SU-DHL-6 (cell line): ENCODE data around the gene MARCHF3.
"Not testable (repeated sequence)": the region's sequence is repeated elsewhere in the genome, so short reads cannot be mapped to it uniquely, and the experiment has no call there.

Experiments used
- H2AFZ ChIP-seq: fragments of 200-600 bp; sonication (generic); 2 replicates; pipeline ENCODE4 v1.6.1; 2014; ENCODE audit warnings: low read depth, mild to moderate bottlenecking, moderate library complexity, mixed read lengths, antibody characterized with exemption, low read length; ENCODE audit not compliant: severe bottlenecking
- H3F3A ChIP-seq: fragments of 200-600 bp; shearing (Covaris generic); 2 replicates; pipeline ENCODE4 v1.6.0; 2016; ENCODE audit warnings: antibody characterized with exemption, mild to moderate bottlenecking; ENCODE audit not compliant: insufficient read depth
- H3K27ac ChIP-seq: fragments of 200-600 bp; sonication (generic); 2 replicates; pipeline ENCODE4 v1.5.1; 2016; ENCODE audit warnings: low read depth, mild to moderate bottlenecking, low read length, moderate library complexity, mixed read lengths
- H3K27me3 ChIP-seq: fragments of 200-600 bp; sonication (generic), shearing (Covaris generic); 2 replicates; pipeline ENCODE4 v1.6.0; 2014; ENCODE audit warnings: mild to moderate bottlenecking, low read length
- H3K36me3 ChIP-seq: fragments of 200-600 bp; sonication (generic); 2 replicates; pipeline ENCODE4 v1.6.1; 2014; ENCODE audit warnings: mild to moderate bottlenecking, low read length, mixed read lengths
- H3K4me2 ChIP-seq: fragments of 300-600, 200-600 bp; shearing (Covaris generic), sonication (generic); 2 replicates; pipeline ENCODE4 v1.6.0; 2014; ENCODE audit warnings: low read length, low read depth, mild to moderate bottlenecking; ENCODE audit not compliant: poor library complexity, severe bottlenecking
- H3K4me3 ChIP-seq: fragments of 200-600 bp; sonication (generic); 2 replicates; pipeline ENCODE4 v1.5.1; 2014; ENCODE audit warnings: antibody characterized with exemption, low read length, mild to moderate bottlenecking, mixed read lengths; ENCODE audit not compliant: insufficient read depth, poor library complexity, severe bottlenecking
- H3K79me2 ChIP-seq: fragments of 200-600 bp; sonication (generic); 2 replicates; pipeline ENCODE4 v1.6.1; 2014; ENCODE audit warnings: mild to moderate bottlenecking, low read length, moderate library complexity; ENCODE audit not compliant: insufficient read depth
- H3K9ac ChIP-seq: fragments of 200-600 bp; sonication (generic); 2 replicates; pipeline ENCODE4 v1.7.0; 2014; ENCODE audit warnings: mild to moderate bottlenecking, low read length
- H3K9me2 ChIP-seq: fragments of 200-600 bp; sonication (generic); replicated peaks from 2 replicates; pipeline ENCODE4 v1.6.1; 2014; ENCODE audit warnings: low read length; ENCODE audit not compliant: insufficient read depth
- H3K9me3 ChIP-seq: fragments of 200-600 bp; sonication (generic); 2 replicates; pipeline ENCODE4 v1.6.1; 2014; ENCODE audit warnings: low read length, mixed read lengths; ENCODE audit not compliant: insufficient read depth
- H4K20me1 ChIP-seq: fragments of 200-600 bp; sonication (generic); 2 replicates; pipeline ENCODE4 v1.6.1; 2014; ENCODE audit warnings: low read depth, mild to moderate bottlenecking, antibody characterized with exemption, low read length, moderate library complexity, mixed read lengths
- EZH2phosphoT487 ChIP-seq: fragments of 200-600 bp; sonication (generic), shearing (Covaris generic); conservative IDR thresholded peaks from 2 replicates; pipeline ENCODE4 v1.6.1; 2018; ENCODE audit warnings: mild to moderate bottlenecking, antibody characterized with exemption, low read length, moderate library complexity, mixed read lengths
- TF ChIP-seq, protein P1 (sequence below): fragments of 200-600 bp; sonication (generic); IDR thresholded peaks from one replicate; pipeline ENCODE4 v1.5.1; 2017; ENCODE audit warnings: antibody characterized with exemption, mild to moderate bottlenecking, low read length, moderate library complexity; ENCODE audit not compliant: insufficient read depth, poor library complexity, severe bottlenecking

MARCHF3 gene

DNA sequence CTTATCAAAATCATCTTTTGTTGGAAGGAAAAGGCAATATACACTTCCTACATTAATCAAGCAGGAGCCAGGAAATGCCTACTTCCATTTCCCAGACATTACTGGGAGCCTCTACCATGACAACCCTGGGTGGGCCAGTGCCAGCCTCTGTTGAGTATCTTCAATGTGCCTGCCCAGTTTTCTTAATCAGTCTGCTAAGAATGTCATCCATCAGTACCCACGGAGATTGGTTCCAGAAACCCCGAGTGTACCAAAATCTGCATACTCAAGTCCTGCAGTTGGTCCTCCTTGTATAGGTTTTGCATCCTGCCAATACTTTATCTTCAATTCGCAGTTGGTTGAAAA is 82.4 kb downstream of the MARCHF3 start:
- Histone ChIP-seq H3K27me3 (no peaks in the 10 kb centered on the region), H3K4me2 (no peak overlapping the region), H3K9ac (no peak overlapping the region), H4K20me1 (no peaks in the 10 kb centered on the region), H2AFZ (no peak overlapping the region), H3K79me2 (no peaks in the 10 kb centered on the region), H3K27ac (no peak overlapping the region), H3K9me2 (no peaks in the 10 kb centered on the region), H3K36me3 (no peaks in the 10 kb centered on the region), H3K4me3 (no peak overlapping the region), H3K9me3 (no peaks in the 10 kb centered on the region), H3F3A (no peaks in the 10 kb centered on the region)
- TF ChIP-seq EZH2phosphoT487 = no peak
- TF ChIP-seq, protein P1, sequence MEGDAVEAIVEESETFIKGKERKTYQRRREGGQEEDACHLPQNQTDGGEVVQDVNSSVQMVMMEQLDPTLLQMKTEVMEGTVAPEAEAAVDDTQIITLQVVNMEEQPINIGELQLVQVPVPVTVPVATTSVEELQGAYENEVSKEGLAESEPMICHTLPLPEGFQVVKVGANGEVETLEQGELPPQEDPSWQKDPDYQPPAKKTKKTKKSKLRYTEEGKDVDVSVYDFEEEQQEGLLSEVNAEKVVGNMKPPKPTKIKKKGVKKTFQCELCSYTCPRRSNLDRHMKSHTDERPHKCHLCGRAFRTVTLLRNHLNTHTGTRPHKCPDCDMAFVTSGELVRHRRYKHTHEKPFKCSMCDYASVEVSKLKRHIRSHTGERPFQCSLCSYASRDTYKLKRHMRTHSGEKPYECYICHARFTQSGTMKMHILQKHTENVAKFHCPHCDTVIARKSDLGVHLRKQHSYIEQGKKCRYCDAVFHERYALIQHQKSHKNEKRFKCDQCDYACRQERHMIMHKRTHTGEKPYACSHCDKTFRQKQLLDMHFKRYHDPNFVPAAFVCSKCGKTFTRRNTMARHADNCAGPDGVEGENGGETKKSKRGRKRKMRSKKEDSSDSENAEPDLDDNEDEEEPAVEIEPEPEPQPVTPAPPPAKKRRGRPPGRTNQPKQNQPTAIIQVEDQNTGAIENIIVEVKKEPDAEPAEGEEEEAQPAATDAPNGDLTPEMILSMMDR = no peak

GRCh38 chr5:126947146-126948010 is 83.0 kb downstream of the MARCHF3 start:
- H3K27me3 ChIP-seq = no peaks in the 10 kb centered on the region
- no peaks in the 10 kb centered on the region for H3K36me3 ChIP-seq
- H3K9ac ChIP-seq = no peak overlapping the region
- H2AFZ ChIP-seq = no peak overlapping the region
- H3K4me2 ChIP-seq = no peak overlapping the region
- H3K27ac ChIP-seq = no peak overlapping the region
- H3F3A ChIP-seq = no peaks in the 10 kb centered on the region
- H3K4me3 ChIP-seq = no peak overlapping the region
- H3K9me2 ChIP-seq = no peaks in the 10 kb centered on the region
- H3K9me3 ChIP-seq = no peaks in the 10 kb centered on the region
- H4K20me1 ChIP-seq = no peaks in the 10 kb centered on the region
- no peak for TF ChIP-seq EZH2phosphoT487
- TF ChIP-seq, protein P1 = no peak
- no peaks in the 10 kb centered on the region for H3K79me2 ChIP-seq

- H3K36me3 ChIP-seq, H3K9ac ChIP-seq, H4K20me1 ChIP-seq, H3K4me2 ChIP-seq, H3F3A ChIP-seq, H3K27ac ChIP-seq, H3K9me2 ChIP-seq, H3K79me2 ChIP-seq, H3K9me3 ChIP-seq, H3K4me3 ChIP-seq, H3K27me3 ChIP-seq, H2AFZ ChIP-seq: not testable (repeated sequence)
Observed at GRCh38 chr5:126942908-126943307, 87.5 kb downstream of the MARCHF3 start.

DNA sequence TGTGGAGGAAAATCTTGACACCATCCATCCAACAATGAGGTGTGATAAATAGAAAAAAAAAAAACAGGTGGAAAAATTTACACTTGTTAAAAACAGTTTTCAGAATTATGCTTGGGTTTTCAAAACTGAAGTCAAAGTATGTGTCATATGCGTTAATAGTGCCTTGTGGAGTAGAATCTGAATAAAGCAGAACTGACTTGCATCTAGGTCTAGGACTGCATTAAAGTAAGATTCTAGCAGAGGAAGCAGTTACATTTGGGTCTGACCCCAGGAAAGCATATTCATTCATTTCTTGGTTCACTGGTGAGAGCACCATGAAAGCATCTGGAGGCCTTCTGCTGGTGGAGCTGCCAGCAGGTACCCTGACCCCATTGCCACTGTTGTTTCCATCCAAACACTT is 89.0 kb downstream of the MARCHF3 start:
- Histone ChIP-seq H3K27me3 (no peaks in the 10 kb centered on the region), H2AFZ (no peak overlapping the region), H3K9me2 (no peaks in the 10 kb centered on the region), H3K9me3 (no peaks in the 10 kb centered on the region), H3F3A (no peaks in the 10 kb centered on the region), H3K36me3 (no peaks in the 10 kb centered on the region), H3K4me2 (no peak overlapping the region), H3K9ac (no peak overlapping the region), H3K27ac (no peak overlapping the region), H3K4me3 (no peak overlapping the region), H3K79me2 (no peaks in the 10 kb centered on the region), H4K20me1 (no peaks in the 10 kb centered on the region)
- TF ChIP-seq, protein P1 = no peak
- TF ChIP-seq EZH2phosphoT487 = no peak
